ENCODE measurements around the gene KAZN.

DNA sequence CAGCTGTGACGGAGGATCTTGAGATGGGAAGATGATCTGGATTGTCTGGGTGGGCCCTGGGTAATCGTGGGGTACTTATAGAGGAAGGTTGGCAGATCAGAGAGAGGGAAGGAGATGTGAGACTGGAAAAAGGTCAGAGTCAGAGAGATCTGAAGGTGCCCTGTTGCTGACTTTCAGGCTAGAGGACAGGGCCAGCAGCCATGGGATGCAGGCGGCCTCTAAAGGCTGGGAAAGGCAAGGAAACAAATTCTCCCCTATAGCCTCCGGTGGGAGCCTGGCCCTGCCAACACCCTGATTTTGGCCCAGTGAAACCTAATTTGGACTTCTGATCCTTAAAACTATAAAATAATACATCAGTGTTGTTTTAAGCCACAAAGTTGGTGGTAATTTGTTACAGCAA, 401.5 kb downstream of the KAZN start:
- TF ChIP-seq GATA2 (IDR thresholded peaks at IDR 0.05; ENCODE audit: low read depth, low read length) (no peak), GATA3 (IDR thresholded peaks at IDR 0.05; ENCODE audit: low read depth, low read length) (no peak)

All from SH-SY5Y (cell line).